Stimulated activated CD4-positive, alpha-beta T cell treated with anti-CD3 and anti-CD28 coated beads, Interleukin-1b, Interleukin-23, amount 100 ng/mL, for 1 hour (primary cell): Measurements from ENCODE around the gene GTF2I.
"Not testable (repeated sequence)": the region's sequence is repeated elsewhere in the genome, so short reads cannot be mapped to it uniquely, and the experiment has no call there.

Experiments used
- DNase-seq, 2 donors: peaks; one replicate each; pipeline ENCODE4 v3.0.0-alpha.2; 2020; ENCODE audit warnings: low read depth in 2 of 2

The GTF2I gene

GRCh38 chr7:74657692-74658177, at the start of gene GTF2I:
Gene GTF2I (plus strand): TSS chr7:74657718. CDS start chr7:74689129, 31,411 bp downstream.
- no peak for DNase-seq

GRCh38 chr7:74612015-74612829, 45.3 kb upstream of the GTF2I start:
- DNase-seq, result no peak

- DNase-seq, result no peak
Observed at GRCh38 chr7:74615933-74616780, 41.4 kb upstream of the GTF2I start.

GRCh38 chr7:74617180-74617744, 40.3 kb upstream of the GTF2I start:
- no peak for DNase-seq

GRCh38 chr7:74619235-74619860, 38.2 kb upstream of the GTF2I start:
- no peak for DNase-seq

- DNase-seq, result no peak
Observed at GRCh38 chr7:74622228-74622749, 35.2 kb upstream of the GTF2I start.

- DNase-seq, result no peak
Observed at GRCh38 chr7:74623135-74623534, 34.4 kb upstream of the GTF2I start.

GRCh38 chr7:74625446-74625845, 32.1 kb upstream of the GTF2I start:
- no peak for DNase-seq

GRCh38 chr7:74627661-74628411, 29.7 kb upstream of the GTF2I start:
- DNase-seq, result no peak

GRCh38 chr7:74632505-74632904, 25.0 kb upstream of the GTF2I start:
- no peak for DNase-seq

- no peak for DNase-seq
Observed at GRCh38 chr7:74633451-74633921, 24.0 kb upstream of the GTF2I start.

- DNase-seq, result no peak
Observed at GRCh38 chr7:74637745-74638144, 19.8 kb upstream of the GTF2I start.

- DNase-seq, result peak; percentile 48 to 51
Observed at GRCh38 chr7:74650055-74650454, 7.5 kb upstream of the GTF2I start.

- DNase-seq, result not testable (repeated sequence)
Observed at GRCh38 chr7:74650493-74651132, 6.9 kb upstream of the GTF2I start.

GRCh38 chr7:74651133-74651504, 6.4 kb upstream of the GTF2I start:
- not testable (repeated sequence) for DNase-seq

- DNase-seq, result no peak
Observed at GRCh38 chr7:74653686-74654181, 3.8 kb upstream of the GTF2I start.

GRCh38 chr7:74654811-74655210, 2.7 kb upstream of the GTF2I start:
- no peak for DNase-seq

GRCh38 chr7:74655324-74655723, 2.2 kb upstream of the GTF2I start:
- DNase-seq, result no peak

GRCh38 chr7:74655768-74656440, 1.6 kb upstream of the GTF2I start:
- DNase-seq, result no peak

- no peak for DNase-seq
Observed at GRCh38 chr7:74656441-74656836, 1.1 kb upstream of the GTF2I start.
